Transverse colon (tissue), 3 donors: ENCODE data around the gene NPTN.

Source experiments
- CTCF ChIP-seq, 5 experiments: fragments of 200-600 bp in 3 of 5; fragments of 450-650 bp in 2 of 5; sonication (generic) in 3 of 5; IDR thresholded peaks; 1 replicate in 2 of 5; 2 replicates in 3 of 5; pipeline ENCODE4 v1.5.1; 2016 to 2017; ENCODE audit warnings: antibody characterized with exemption in 5 of 5, inconsistent platforms in 3 of 5, mild to moderate bottlenecking in 2 of 5, moderate library complexity in 1 of 5
- EP300 ChIP-seq: sonication (generic); formaldehyde crosslinking; IDR thresholded peaks from one replicate; pipeline ENCODE4 v1.6.1; 2017; ENCODE audit warnings: antibody characterized with exemption, low read depth

DNA sequence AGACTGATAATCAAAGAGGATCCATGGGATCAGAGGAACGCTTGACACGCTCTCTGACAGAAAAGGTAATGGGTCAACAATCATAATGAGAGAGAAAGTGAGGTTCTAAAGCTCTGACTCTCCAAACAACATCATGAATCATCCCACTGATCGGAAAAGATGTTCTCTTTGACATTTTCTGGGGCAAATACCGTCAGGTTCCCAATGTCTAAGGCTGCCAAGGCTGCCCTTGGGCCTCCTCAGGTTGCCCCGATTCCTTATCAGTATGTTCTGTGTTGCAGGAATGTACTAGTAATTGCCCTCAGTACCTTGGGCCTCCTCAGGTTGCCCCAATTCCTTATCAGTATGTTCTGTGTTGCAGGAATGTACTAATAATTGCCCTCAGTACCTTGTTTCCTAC is 60.9 kb downstream of the NPTN start:
- TF ChIP-seq EP300 (no peak), CTCF (IDR thresholded peaks at IDR 0.05) (no peak)
